RPMI7951 (cell line): ENCODE results near the gene PAQR4. TPM values are rescaled to one million over a fixed set of nuclear protein-coding genes. Genes with fewer than 3 reads are reported as not detected.
A peak's percentile ranks its signal among the peaks of the same experiment; 100 is the strongest.
"Not testable (repeated sequence)": the region's sequence is repeated elsewhere in the genome, so short reads cannot be mapped to it uniquely, and the experiment has no call there.

ENCODE experiments used
- DNase-seq: peaks from one replicate; pipeline ENCODE4 v3.0.0-alpha.2; 2012; ENCODE audit warnings: low read depth
- total RNA-seq: library from RNA; depleted of rRNA; stranded (reverse); fragments of >200 nt; shearing (Covaris generic); gene quantifications from 2 replicates; pipeline ENCODE4 v1.2.3, GENCODE V29; 2014; rRNA removed

Gene PAQR4
- 9.5 and 11.4 TPM in 2 replicates for total RNA-seq

GRCh38 chr16:2968738-2969544, at the start of gene PAQR4:
PAQR4 (plus strand) TSS chr16:2969348; CDS start chr16:2969675, 327 bp downstream.
- DNase-seq: peak; percentile 85

- DNase-seq: peak; percentile 60
These were observed 49.5 kb upstream of the PAQR4 start for GRCh38 chr16:2919511-2920255.

GRCh38 chr16:2923481-2923880, 45.7 kb upstream of the PAQR4 start:
- DNase-seq: no peak

GRCh38 chr16:2924901-2925755, 44.0 kb upstream of the PAQR4 start:
- no peak for DNase-seq

GRCh38 chr16:2925951-2926649, 43.0 kb upstream of the PAQR4 start:
- no peak for DNase-seq

- no peak for DNase-seq
These were observed 42.5 kb upstream of the PAQR4 start for GRCh38 chr16:2926650-2926999.

GRCh38 chr16:2927010-2927646, 42.0 kb upstream of the PAQR4 start:
- DNase-seq: peak; percentile 79

- not testable (repeated sequence) for DNase-seq
These were observed 41.0 kb upstream of the PAQR4 start for GRCh38 chr16:2928151-2928550.

- DNase-seq: no peak
These were observed 40.4 kb upstream of the PAQR4 start for GRCh38 chr16:2928796-2929195.

GRCh38 chr16:2929693-2930092, 39.5 kb upstream of the PAQR4 start:
- no peak for DNase-seq

- no peak for DNase-seq
These were observed 38.9 kb upstream of the PAQR4 start for GRCh38 chr16:2930236-2930635.

- DNase-seq: not testable (repeated sequence)
These were observed 37.8 kb upstream of the PAQR4 start for GRCh38 chr16:2931231-2931914.

- DNase-seq: no peak
These were observed 36.0 kb upstream of the PAQR4 start for GRCh38 chr16:2933136-2933535.

- DNase-seq: no peak
These were observed 35.4 kb upstream of the PAQR4 start for GRCh38 chr16:2933701-2934100.

- DNase-seq: no peak
These were observed 34.7 kb upstream of the PAQR4 start for GRCh38 chr16:2934450-2934849.

GRCh38 chr16:2936436-2937011, 32.6 kb upstream of the PAQR4 start:
- DNase-seq: no peak

- no peak for DNase-seq
These were observed 32.0 kb upstream of the PAQR4 start for GRCh38 chr16:2937170-2937569.

GRCh38 chr16:2938206-2938605, 30.9 kb upstream of the PAQR4 start:
- no peak for DNase-seq

- no peak for DNase-seq
These were observed 29.2 kb upstream of the PAQR4 start for GRCh38 chr16:2939968-2940367.

- no peak for DNase-seq
These were observed 27.1 kb upstream of the PAQR4 start for GRCh38 chr16:2942045-2942444.
